ENCODE data around the gene PANX2. TPM values are rescaled to one million over a fixed set of nuclear protein-coding genes. Genes with fewer than 3 reads are reported as not detected.
A peak's percentile ranks its signal among the peaks of the same experiment; 100 is the strongest.

PANX2 gene
- total and polyA plus RNA-seq, 7 donors, result 0.17 to 3.0 (median 0.36) TPM; not detected in 2

DNA sequence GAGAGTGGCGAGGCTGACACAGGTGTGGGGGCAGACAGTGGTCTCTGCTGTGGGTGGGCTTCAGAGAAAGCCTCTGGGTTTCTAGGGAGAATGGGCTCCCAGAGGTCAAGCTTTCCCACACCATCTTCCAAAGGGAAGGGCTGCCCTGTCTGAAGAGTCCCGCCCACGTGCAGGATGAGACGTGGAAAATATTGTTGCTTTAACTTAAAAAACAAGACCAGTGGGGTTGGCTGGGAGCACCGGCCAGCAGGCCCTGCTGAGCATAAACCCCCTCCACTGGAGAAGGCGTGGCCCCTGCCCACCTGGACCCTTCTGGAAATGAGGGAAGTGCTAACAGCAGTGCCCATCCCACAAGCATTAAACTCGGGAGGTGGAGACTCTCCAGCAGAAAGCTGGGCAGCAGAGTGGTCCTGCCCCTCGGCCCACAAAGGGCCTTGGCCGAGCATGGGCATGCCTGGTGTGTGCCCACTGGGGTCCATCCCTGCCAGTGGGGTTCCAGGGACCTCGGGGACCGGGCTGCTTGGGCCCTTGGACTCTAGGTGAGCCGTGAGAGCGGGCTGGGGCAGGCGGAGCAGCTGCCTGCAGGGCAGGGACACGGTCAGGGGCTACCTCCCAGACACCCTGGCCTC, 45.6 kb downstream of the PANX2 start:
- intact Hi-C loops (cut with DNase I), result no loop called here
- peak; percentile 62 for DNase-seq
- Histone ChIP-seq H3K27ac (no peak overlapping the region), H3K9me3 (no peaks in the 10 kb centered on the region), H3K27me3 (no peaks in the 10 kb centered on the region), H3K4me1 (peaks cover 0 to 14% (median 8%) of the 10 kb centered on the region in 4 donors), H3K36me3 (peaks cover 50 to 92% (median 62%) of the 10 kb centered on the region in 4 donors), H3K4me3 (no peak overlapping the region)
- TF ChIP-seq POLR2AphosphoS5 (IDR thresholded peaks at IDR 0.05) (no peak), CTCF (IDR thresholded peaks at IDR 0.05) (no peak), POLR2A (IDR thresholded peaks at IDR 0.05) (no peak), EP300 (IDR thresholded peaks at IDR 0.05) (no peak)
- WGBS, 2 donors, result 84 to 92% methylated on average over 15 of the region's 15 CpGs

GRCh38 chr22:50216684-50217520, 46.4 kb downstream of the PANX2 start:
- no peak for TF ChIP-seq EP300 (IDR thresholded peaks at IDR 0.05)
- no peak for TF ChIP-seq POLR2AphosphoS5 (IDR thresholded peaks at IDR 0.05)
- TF ChIP-seq CTCF (IDR thresholded peaks at IDR 0.05), result no peak
- no peak for TF ChIP-seq POLR2A (IDR thresholded peaks at IDR 0.05)
- intact Hi-C loops (cut with DNase I), result no loop called here
- peaks cover 0 to 14% (median 8%) of the 10 kb centered on the region in 4 donors for H3K4me1 ChIP-seq
- peaks cover 57 to 92% (median 68%) of the 10 kb centered on the region in 4 donors for H3K36me3 ChIP-seq
- DNase-seq, result peak; percentile 65
- no peak overlapping the region for H3K27ac ChIP-seq
- H3K27me3 ChIP-seq, result no peaks in the 10 kb centered on the region
- WGBS, 2 donors, result 95 to 96% methylated on average over 57 of the region's 57 CpGs
- no peak overlapping the region for H3K4me3 ChIP-seq
- no peaks in the 10 kb centered on the region for H3K9me3 ChIP-seq

- H3K4me1 ChIP-seq, result peaks cover 0 to 14% (median 8%) of the 10 kb centered on the region in 4 donors
- no peak overlapping the region for H3K4me3 ChIP-seq
- no peak for DNase-seq
- 89% methylated on average over 21 of the region's 21 CpGs for WGBS, 2 donors
- no peaks in the 10 kb centered on the region for H3K27me3 ChIP-seq
- intact Hi-C loops (cut with DNase I), result no loop called here
- TF ChIP-seq POLR2A (IDR thresholded peaks at IDR 0.05), result no peak
- peaks cover 62 to 92% (median 72%) of the 10 kb centered on the region in 4 donors for H3K36me3 ChIP-seq
- no peaks in the 10 kb centered on the region for H3K9me3 ChIP-seq
- H3K27ac ChIP-seq, result no peak overlapping the region
Measured at GRCh38 chr22:50217543-50218152, 47.1 kb downstream of the PANX2 start.

GRCh38 chr22:50218153-50218995, 47.8 kb downstream of the PANX2 start:
- H3K27ac ChIP-seq, result no peak overlapping the region
- TF ChIP-seq POLR2A (IDR thresholded peaks at IDR 0.05) (no peak), POLR2AphosphoS5 (IDR thresholded peaks at IDR 0.05) (no peak), CTCF (IDR thresholded peaks at IDR 0.05) (no peak), EP300 (IDR thresholded peaks at IDR 0.05) (no peak)
- peaks cover 0 to 14% (median 8%) of the 10 kb centered on the region in 4 donors for H3K4me1 ChIP-seq
- H3K4me3 ChIP-seq, result no peak overlapping the region
- DNase-seq, result peak; percentile 66
- intact Hi-C loops (cut with DNase I), result no loop called here
- H3K36me3 ChIP-seq, result peaks cover 62 to 92% (median 74%) of the 10 kb centered on the region in 4 donors
- no peaks in the 10 kb centered on the region for H3K9me3 ChIP-seq
- WGBS, 2 donors, result 83 to 86% methylated on average over 43 of the region's 43 CpGs
- no peaks in the 10 kb centered on the region for H3K27me3 ChIP-seq

All from sigmoid colon (tissue), 7 donors.